GM19043 (cell line): ENCODE data around the gene UPK3BL1.
"Not testable (repeated sequence)": the region's sequence is repeated elsewhere in the genome, so short reads cannot be mapped to it uniquely, and the experiment has no call there.

Source experiments
- ATAC-seq: cut with Tn5 transposase; IDR thresholded peaks from one replicate; pipeline ENCODE4 v1.9.1; 2021; ENCODE audit warnings: low read depth; ENCODE audit not compliant: unreplicated experiment

The UPK3BL1 gene

GRCh38 chr7:102589857-102590256 lies 52.7 kb downstream of the UPK3BL1 start:
- not testable (repeated sequence) for ATAC-seq
